BLaER1 (cell line): ENCODE data around the gene PLEKHG1.

Source experiments
- H3K27ac ChIP-seq: shearing (Covaris generic); formaldehyde crosslinking; 2 replicates; pipeline ENCODE4 v1.8.1; 2022
- H3K27me3 ChIP-seq: shearing (Covaris generic); formaldehyde crosslinking; 2 replicates; pipeline ENCODE4 v1.8.1; 2022
- H3K36me3 ChIP-seq: shearing (Covaris generic); formaldehyde crosslinking; 2 replicates; pipeline ENCODE4 v1.8.1; 2022
- H3K4me1 ChIP-seq: shearing (Covaris generic); formaldehyde crosslinking; 2 replicates; pipeline ENCODE4 v1.8.1; 2022
- H3K4me2 ChIP-seq: shearing (Covaris generic); formaldehyde crosslinking; 2 replicates; pipeline ENCODE4 v1.8.1; 2022
- H3K4me3 ChIP-seq: shearing (Covaris generic); formaldehyde crosslinking; 2 replicates; pipeline ENCODE4 v1.8.1; 2022
- H3K9ac ChIP-seq: shearing (Covaris generic); formaldehyde crosslinking; 2 replicates; pipeline ENCODE4 v1.8.1; 2022
- H3K9me3 ChIP-seq: shearing (Covaris generic); formaldehyde crosslinking; 2 replicates; pipeline ENCODE4 v1.8.1; 2022
- H4K20me1 ChIP-seq: shearing (Covaris generic); formaldehyde crosslinking; 2 replicates; pipeline ENCODE4 v1.8.1; 2022
- Cebpa-rat ChIP-seq: shearing (Covaris generic); IDR thresholded peaks from 2 replicates; pipeline ENCODE4 v1.8.1; 2022

The PLEKHG1 gene

DNA sequence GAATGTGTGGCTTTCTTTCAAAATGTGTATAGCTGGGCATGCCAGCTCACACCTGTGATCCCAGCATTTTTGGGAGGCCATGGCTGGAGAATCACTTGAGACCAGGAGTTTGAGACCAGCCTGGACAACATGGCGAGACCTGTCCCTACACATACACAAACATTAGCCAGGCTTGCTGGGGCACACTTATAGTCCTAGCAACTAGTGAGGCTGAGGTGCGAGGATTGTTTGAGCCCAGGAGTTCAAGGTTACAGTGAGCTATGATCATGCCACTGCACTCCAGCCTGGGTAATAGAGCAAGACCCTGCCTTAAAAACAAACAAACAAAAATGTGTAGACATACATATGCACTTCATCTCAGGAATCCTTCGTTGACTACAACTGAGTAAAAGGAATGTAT, 31.1 kb upstream of the PLEKHG1 start:
- no peak overlapping the region for H3K4me2 ChIP-seq
- no peaks in the 10 kb centered on the region for H3K27me3 ChIP-seq
- H4K20me1 ChIP-seq, result no peaks in the 10 kb centered on the region
- no peak overlapping the region for H3K27ac ChIP-seq
- H3K4me1 ChIP-seq, result no peaks in the 10 kb centered on the region
- no peak overlapping the region for H3K4me3 ChIP-seq
- TF ChIP-seq Cebpa-rat, result no peak
- no peaks in the 10 kb centered on the region for H3K36me3 ChIP-seq
- H3K9ac ChIP-seq, result no peak overlapping the region
- H3K9me3 ChIP-seq, result no peaks in the 10 kb centered on the region

DNA sequence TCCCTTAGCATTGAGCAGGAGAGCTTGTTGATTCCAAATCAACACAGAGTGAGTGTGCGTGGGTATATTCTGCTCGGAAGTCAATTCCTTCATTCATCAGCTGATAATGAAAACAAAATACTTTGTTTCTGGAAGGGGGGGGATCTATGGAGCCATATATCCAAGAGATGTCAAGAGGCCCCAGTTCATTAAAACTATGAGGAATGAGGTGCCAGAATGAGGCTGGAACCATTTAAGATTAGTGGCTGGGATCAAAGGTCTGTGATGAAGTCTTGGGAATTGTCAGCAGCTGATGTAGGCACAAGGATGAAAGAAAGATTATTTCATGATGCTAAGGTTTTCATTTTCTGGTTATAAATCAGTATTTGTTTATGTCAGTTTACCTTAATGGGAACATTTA, 30.5 kb upstream of the PLEKHG1 start:
- H3K9me3 ChIP-seq, result no peaks in the 10 kb centered on the region
- no peak for TF ChIP-seq Cebpa-rat
- H3K9ac ChIP-seq, result no peak overlapping the region
- H3K4me2 ChIP-seq, result no peak overlapping the region
- H3K27me3 ChIP-seq, result no peaks in the 10 kb centered on the region
- H3K27ac ChIP-seq, result no peak overlapping the region
- no peak overlapping the region for H3K4me3 ChIP-seq
- H4K20me1 ChIP-seq, result no peaks in the 10 kb centered on the region
- peaks cover 3% of the 10 kb centered on the region for H3K4me1 ChIP-seq
- no peaks in the 10 kb centered on the region for H3K36me3 ChIP-seq

DNA sequence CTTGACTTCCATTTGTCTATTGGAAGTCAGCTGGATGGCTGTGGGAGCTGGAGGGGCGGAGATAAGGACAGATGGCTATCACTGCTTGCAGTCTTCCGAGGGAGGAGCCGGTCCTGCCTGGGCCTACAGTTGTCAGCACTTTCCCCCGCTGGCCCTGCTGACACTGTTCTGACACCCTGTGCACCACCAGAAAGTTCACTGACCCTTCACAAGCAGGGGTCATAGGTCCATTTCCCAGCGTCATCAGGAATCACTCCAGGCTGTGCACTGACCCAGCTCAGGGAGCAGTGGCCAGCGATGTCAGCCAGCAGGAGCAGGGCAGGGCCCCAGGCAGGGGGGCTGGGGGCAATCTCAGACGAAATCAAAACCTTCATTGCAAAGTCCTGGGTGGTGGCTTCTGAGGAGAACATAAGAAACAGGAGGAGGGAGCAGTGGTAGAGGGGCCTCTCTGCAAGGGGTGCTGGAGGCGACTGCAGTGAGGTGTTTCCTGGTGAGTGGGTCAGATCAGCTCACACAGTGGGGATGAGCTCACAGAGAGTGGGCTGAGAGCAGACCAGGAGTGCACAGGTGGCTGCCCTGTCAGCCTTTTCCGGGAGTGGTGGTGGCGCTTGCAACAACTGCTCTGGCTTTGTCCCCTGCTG, 26.5 kb upstream of the PLEKHG1 start:
- H3K27me3 ChIP-seq, result no peaks in the 10 kb centered on the region
- H3K4me1 ChIP-seq, result peaks cover 12% of the 10 kb centered on the region
- TF ChIP-seq Cebpa-rat, result no peak
- H3K9me3 ChIP-seq, result no peaks in the 10 kb centered on the region
- H3K4me3 ChIP-seq, result no peak overlapping the region
- no peaks in the 10 kb centered on the region for H4K20me1 ChIP-seq
- no peaks in the 10 kb centered on the region for H3K36me3 ChIP-seq
- H3K9ac ChIP-seq, result no peak overlapping the region
- no peak overlapping the region for H3K4me2 ChIP-seq
- no peak overlapping the region for H3K27ac ChIP-seq

DNA sequence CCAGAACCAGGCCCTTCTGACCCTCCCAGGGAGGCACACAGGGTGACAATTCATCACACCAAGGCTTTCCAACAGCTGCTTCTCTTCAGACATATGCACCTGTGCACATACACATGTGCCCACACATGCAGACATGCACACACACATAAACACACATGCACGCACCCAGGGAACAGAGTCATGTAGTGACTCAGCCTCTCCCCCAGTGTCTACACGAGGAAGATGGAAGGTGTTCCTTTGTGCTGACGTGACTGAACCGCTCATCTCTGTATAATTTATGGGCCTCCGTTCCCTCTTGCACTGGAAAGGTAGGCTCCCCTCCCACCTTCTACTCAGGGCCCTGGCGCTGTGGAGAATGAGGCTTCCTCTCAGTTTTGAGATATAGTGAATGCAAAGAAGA, 23.8 kb upstream of the PLEKHG1 start:
- Histone ChIP-seq H3K4me2 (no peak overlapping the region), H3K27me3 (no peaks in the 10 kb centered on the region), H3K4me1 (peaks cover 12% of the 10 kb centered on the region), H4K20me1 (no peaks in the 10 kb centered on the region), H3K4me3 (no peak overlapping the region), H3K9ac (no peak overlapping the region), H3K9me3 (no peaks in the 10 kb centered on the region), H3K36me3 (no peaks in the 10 kb centered on the region), H3K27ac (no peak overlapping the region)
- no peak for TF ChIP-seq Cebpa-rat

DNA sequence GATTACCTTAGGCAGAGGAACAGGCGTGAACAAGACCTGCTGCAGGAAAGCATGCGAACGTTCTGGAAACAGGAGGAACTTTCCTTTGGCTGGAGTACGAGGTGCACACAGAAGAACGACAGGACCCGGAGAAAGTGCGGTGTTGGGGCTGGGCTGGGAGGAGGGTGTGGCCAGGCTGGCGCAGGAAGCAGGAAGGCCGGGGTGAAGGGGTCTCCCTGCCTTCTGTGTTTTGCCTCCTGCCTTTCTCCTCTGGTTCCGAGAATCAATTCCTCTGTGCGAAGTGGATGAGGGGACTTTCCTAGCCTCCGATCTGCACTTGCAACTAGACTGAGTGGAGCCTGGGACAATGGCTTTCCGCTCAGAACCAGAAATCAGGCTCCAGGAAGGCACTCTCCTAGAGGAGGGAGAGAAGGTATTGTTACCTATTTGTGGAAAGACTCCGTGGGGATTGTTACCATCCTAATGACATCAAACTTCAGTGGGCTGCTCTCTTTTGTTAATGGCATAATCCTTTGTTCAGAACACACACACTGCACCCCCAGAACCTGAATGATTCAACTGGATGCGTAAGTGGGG, 22.9 kb upstream of the PLEKHG1 start:
- H3K36me3 ChIP-seq, result no peaks in the 10 kb centered on the region
- no peak overlapping the region for H3K4me2 ChIP-seq
- H3K4me1 ChIP-seq, result peaks cover 12% of the 10 kb centered on the region
- H3K27ac ChIP-seq, result no peak overlapping the region
- H3K4me3 ChIP-seq, result no peak overlapping the region
- H3K9me3 ChIP-seq, result no peaks in the 10 kb centered on the region
- TF ChIP-seq Cebpa-rat, result no peak
- H4K20me1 ChIP-seq, result no peaks in the 10 kb centered on the region
- H3K27me3 ChIP-seq, result no peaks in the 10 kb centered on the region
- H3K9ac ChIP-seq, result no peak overlapping the region

DNA sequence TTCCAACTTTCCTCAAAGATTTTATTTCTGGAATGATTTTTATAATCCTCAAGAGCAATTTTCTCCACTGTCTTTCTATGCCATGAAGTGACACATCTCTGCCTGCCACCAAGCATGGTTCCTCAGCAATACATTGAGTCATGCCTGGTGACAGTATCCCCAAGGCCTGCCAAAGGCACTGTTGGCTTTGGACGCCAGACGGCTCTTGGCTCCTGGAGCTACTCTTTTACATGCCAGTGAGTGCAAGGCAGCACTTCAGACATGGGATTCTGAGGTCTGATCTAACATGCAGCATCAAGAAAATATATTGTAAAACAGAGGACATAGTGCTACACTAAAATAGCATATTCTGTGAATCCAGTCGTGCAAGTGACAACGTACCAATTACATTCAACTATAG, 20.1 kb upstream of the PLEKHG1 start:
- no peak overlapping the region for H3K9ac ChIP-seq
- H3K4me1 ChIP-seq, result peaks cover 16% of the 10 kb centered on the region
- no peaks in the 10 kb centered on the region for H3K9me3 ChIP-seq
- H4K20me1 ChIP-seq, result no peaks in the 10 kb centered on the region
- H3K36me3 ChIP-seq, result no peaks in the 10 kb centered on the region
- H3K27me3 ChIP-seq, result no peaks in the 10 kb centered on the region
- H3K4me3 ChIP-seq, result no peak overlapping the region
- no peak overlapping the region for H3K27ac ChIP-seq
- H3K4me2 ChIP-seq, result no peak overlapping the region
- no peak for TF ChIP-seq Cebpa-rat

DNA sequence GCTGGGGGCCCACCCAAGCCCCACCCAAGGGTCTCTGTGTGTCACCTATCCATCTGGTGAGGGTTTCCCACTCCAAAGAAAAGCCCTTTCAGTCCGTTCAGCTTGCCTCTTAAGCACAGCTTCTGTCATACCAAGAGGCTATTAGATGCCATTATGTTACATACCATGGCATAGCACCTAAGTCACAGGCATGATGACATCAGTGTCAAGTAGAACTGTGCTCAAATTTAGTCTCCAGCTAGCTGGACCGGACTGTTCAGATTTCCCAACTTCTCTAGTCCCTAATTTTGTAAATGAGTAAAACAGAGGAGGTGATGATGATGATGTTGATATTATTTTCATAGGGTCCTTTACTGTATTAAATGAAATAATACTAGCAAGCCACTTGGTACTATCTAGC, 19.2 kb upstream of the PLEKHG1 start:
- Histone ChIP-seq H4K20me1 (no peaks in the 10 kb centered on the region), H3K4me2 (no peak overlapping the region)
- TF ChIP-seq Cebpa-rat, result no peak

DNA sequence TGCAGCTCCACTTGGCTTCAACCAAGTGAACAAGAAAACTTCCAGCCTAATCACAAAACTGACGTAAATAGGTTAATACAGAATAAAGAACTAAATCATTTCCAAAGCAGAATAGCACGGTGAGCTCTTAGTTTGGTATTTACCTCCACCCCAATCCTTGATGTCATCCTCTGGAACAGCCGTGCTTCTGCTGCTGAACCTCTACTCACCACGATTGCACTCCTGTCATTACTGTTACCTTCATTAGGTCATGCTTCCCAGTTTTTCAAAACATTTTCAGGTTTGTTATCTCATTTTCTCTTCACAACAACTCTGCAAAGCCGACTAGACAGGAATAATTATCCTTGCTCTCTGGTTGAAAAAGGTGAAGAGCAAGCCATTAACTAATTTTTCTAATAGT, 15.6 kb upstream of the PLEKHG1 start:
- Histone ChIP-seq H3K9ac (no peak overlapping the region), H3K27me3 (no peaks in the 10 kb centered on the region), H3K4me3 (no peak overlapping the region), H3K36me3 (no peaks in the 10 kb centered on the region), H3K4me2 (no peak overlapping the region), H3K9me3 (no peaks in the 10 kb centered on the region), H3K4me1 (peaks cover 12% of the 10 kb centered on the region), H4K20me1 (no peaks in the 10 kb centered on the region), H3K27ac (no peak overlapping the region)
- no peak for TF ChIP-seq Cebpa-rat

More for the DNA sequence above, 19.2 kb upstream of the PLEKHG1 start:
- Histone ChIP-seq H3K9me3 (no peaks in the 10 kb centered on the region), H3K36me3 (no peaks in the 10 kb centered on the region), H3K27me3 (no peaks in the 10 kb centered on the region), H3K4me3 (no peak overlapping the region), H3K4me1 (peaks cover 12% of the 10 kb centered on the region), H3K9ac (no peak overlapping the region), H3K27ac (no peak overlapping the region)

DNA sequence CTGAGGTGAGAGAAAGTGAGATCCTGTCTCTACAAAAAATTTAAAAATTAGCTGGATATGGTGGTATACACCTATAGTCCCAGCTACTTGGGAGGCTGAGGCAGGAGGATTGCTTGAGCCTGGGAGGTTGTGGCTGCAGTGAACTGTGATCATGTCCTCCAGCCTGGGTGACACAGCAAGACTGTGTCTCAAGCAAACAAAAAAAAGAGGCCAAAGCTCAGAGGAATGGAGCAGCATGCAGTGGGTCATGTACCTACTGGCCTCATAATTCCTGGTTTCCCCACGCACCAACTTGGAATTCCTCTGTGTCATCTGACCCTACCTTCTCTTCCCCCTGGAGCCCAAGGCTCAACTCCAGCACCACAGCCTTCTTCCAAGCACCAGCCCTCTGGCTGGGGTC, 15.1 kb upstream of the PLEKHG1 start:
- H3K4me1 ChIP-seq, result peaks cover 12% of the 10 kb centered on the region
- no peaks in the 10 kb centered on the region for H3K27me3 ChIP-seq
- TF ChIP-seq Cebpa-rat, result no peak
- no peak overlapping the region for H3K4me2 ChIP-seq
- H3K4me3 ChIP-seq, result no peak overlapping the region
- H3K27ac ChIP-seq, result no peak overlapping the region
- no peaks in the 10 kb centered on the region for H3K36me3 ChIP-seq
- H4K20me1 ChIP-seq, result no peaks in the 10 kb centered on the region
- H3K9me3 ChIP-seq, result no peaks in the 10 kb centered on the region
- H3K9ac ChIP-seq, result no peak overlapping the region

DNA sequence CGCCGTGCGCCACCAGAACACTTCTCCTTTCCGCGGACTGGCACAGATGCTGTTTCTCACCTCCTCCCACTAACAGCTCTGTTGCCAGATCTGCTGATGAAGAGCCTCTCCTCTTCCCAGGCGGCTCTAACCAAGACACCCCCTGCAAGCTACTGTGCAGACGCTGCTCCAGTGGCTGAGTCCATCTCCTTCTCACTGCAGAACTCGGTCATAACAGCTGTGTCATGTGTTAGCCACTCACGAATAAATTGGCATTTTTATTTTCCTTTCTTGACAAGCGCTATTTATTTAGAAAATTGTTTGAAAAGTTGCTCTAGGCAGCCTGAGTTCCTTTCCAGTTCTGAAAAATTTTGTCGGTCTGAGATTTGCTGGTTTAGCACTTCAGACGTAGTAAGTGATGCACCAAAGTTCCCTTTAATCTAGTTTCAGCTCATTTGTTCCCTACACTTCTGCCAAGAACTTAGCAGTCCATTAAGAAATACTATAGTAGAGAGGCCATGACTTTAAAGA, 12.8 kb upstream of the PLEKHG1 start:
- no peak for TF ChIP-seq Cebpa-rat
- Histone ChIP-seq H3K27ac (no peak overlapping the region), H3K9me3 (no peaks in the 10 kb centered on the region), H4K20me1 (no peaks in the 10 kb centered on the region), H3K27me3 (no peaks in the 10 kb centered on the region), H3K9ac (no peak overlapping the region), H3K4me3 (no peak overlapping the region), H3K4me2 (no peak overlapping the region), H3K36me3 (no peaks in the 10 kb centered on the region), H3K4me1 (peaks cover 11% of the 10 kb centered on the region)
